HG03103 (cell line): ENCODE data around the gene UFSP1.

Experiments used
- ATAC-seq: cut with Tn5 transposase; IDR thresholded peaks from one replicate; pipeline ENCODE4 v1.9.1; 2021; ENCODE audit warnings: low read depth; ENCODE audit not compliant: unreplicated experiment

UFSP1 gene

GRCh38 chr7:100895956-100896731 lies 6.6 kb upstream of the UFSP1 start:
- no peak for ATAC-seq

DNA sequence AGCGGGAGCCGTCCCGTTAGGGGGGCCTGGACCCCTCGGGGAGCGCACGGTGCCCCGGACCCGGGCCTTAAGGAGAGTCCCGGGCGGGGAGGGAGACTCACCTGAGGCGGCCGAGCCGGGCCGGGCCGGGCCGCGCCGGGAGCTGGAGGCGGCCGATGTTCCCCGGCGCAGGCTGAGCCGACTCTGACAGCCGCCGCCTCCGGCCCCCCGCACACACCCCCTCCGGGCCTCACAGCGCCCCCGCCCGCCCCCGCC lies 6.1 kb upstream of the UFSP1 start, which contains the start of gene ACHE:
Gene ACHE, minus strand, starts transcription at position 188 of the 255 bp plus-strand sequence. CDS start 1,656 bp downstream, outside the sequence.
- ATAC-seq = no peak

- ATAC-seq = no peak
Measured at GRCh38 chr7:100894860-100895700, 5.6 kb upstream of the UFSP1 start.

- ATAC-seq = no peak
Measured at GRCh38 chr7:100893910-100894721, 4.6 kb upstream of the UFSP1 start.

DNA sequence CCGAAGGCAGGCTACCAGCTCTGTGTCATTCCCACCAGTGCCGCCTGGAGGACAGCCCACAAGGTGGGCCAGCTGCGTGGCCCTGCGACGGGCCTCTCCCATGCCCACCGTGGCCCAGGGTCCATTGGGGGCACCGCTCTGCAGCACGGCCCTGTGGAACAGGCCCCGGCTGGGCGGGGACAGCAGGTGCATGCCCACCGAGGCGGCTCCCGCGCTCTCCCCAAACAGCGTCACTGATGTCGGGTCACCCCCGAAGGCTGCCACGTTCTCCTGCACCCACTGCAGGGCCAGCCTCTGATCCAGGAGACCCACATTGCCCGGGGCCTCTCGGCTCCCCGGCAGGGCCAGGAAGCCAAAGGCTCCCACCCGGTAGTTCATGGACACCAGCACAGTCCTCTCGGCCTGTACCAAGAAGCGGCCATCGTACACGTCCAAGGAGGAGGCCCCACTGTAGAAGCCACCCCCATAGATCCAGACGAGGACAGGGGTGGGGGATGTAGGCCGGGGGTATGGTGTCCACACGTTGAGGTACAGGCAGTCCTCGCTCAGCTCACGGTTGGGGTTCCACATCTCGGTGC lies 3.9 kb upstream of the UFSP1 start:
- no peak for ATAC-seq

DNA sequence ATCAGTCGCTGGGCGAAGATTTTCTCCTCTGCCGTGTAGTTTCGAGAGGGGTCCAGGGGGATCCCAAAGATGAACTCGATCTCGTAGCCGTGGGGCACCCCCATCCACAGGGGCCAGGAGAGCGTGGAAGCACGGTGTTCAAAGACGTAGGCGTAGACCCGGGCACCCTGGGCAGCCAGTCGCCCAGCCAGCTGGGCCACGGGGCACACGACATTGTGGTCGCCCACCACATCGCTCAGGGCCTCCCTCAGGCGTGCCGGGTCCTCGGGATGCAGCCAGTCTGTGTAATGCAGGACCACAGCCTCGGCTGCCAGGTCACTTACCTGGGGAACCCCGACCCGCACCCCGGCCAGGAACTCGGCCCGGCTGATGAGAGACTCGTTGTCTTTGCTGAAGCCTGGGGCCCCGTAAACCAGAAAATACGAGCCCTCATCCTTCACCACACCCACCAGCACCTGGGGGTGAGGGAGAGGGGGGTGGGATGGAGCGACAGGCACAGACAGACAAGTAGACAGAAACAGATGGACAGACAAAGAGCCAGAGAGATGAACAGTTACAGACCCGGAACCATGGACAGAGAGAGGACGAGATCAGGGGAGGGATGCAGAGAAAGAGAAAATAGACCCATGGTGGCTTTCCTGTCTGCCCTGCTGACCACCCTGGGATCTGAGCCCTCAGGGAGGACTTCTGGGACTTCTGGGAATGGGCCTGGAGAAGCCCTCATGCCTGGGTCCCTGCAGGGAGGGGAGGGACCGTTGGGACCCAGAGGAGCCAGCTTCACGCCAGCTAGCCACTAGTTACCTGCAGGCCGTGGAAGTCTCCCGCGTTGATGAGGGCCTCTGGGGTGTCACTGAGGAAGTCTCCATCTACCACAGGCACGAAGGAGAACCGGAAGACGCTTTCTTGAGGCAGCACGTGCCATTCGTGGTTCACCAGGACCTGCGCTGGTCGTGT lies 3.1 kb upstream of the UFSP1 start:
- no peak for ATAC-seq

GRCh38 chr7:100891568-100892247 lies 2.2 kb upstream of the UFSP1 start:
- ATAC-seq = no peak

DNA sequence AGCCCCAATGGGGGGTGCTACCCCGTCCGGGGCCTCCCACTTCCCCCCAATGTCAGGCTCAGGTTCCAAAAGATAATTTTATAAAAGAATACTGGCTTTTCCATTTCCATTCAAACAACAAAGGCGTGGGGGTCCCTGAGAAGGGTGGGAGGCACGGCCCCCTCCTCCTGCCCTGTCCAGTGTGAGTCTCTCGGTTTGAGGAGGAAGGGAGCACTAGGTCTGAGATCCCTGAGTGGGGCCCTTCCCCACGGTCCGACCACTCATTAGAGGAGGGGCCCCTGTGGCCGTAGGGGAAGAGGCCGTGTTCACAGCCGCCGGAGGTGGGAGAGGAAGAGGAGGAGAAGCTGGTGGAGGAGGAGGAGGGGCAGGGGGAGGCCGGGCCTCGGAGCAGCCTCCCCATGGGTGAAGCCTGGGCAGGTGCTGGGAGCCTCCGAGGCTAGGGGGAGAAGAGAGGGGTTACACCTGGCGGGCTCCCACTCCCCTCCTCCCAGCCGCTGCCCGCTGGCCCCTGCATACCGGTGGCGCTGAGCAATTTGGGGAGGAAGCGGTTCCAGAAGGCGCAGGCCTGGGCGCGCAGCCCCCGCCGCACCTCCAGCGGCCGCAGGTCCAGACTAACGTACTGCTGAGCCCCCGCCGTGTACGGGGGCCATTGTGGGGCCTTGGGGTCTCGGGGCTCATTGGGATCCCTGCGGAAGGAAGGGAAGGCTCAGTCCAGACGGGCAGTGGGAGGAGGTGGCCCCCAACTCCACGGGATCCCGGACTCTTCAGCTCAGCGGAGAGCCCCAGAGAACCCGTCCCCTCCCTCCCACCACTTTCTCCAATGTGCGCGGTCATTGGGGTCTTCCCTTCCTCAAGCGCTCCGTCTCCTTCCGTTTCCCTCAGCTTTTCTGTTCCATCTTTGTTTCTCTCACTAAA lies 1.4 kb upstream of the UFSP1 start:
- no peak for ATAC-seq

DNA sequence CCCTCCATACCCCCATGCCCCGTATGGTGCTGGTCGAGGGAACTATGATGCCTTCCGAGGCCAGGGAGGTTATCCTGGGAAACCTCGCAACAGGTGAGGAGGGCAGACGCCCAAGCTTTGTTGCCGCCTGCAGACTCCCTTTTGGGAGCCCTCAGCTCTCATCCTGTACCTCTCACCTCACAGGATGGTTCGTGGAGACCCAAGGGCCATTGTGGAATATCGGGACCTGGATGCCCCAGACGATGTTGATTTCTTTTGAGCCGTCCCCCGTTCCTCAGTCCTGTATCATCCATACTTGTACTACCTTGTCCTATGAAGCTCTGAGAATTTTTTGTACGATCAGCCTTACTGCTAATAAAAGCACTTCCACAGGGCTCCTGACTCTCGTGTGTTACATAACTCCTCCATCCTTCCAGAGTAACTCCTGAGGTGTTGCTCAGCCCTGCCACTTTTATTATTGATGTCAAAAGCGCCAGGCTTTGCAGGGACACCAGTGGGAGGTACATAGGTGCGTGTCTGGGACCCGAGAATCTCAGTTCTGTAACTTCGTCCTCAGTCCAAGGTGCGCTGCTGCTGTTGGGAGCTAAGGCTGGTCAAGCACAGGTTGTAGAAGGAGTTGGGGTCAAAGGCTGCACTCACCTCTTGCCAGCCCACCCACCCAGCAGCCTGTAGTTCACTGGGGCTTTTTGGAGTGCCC lies 1.1 kb downstream of the UFSP1 start:
- no peak for ATAC-seq

DNA sequence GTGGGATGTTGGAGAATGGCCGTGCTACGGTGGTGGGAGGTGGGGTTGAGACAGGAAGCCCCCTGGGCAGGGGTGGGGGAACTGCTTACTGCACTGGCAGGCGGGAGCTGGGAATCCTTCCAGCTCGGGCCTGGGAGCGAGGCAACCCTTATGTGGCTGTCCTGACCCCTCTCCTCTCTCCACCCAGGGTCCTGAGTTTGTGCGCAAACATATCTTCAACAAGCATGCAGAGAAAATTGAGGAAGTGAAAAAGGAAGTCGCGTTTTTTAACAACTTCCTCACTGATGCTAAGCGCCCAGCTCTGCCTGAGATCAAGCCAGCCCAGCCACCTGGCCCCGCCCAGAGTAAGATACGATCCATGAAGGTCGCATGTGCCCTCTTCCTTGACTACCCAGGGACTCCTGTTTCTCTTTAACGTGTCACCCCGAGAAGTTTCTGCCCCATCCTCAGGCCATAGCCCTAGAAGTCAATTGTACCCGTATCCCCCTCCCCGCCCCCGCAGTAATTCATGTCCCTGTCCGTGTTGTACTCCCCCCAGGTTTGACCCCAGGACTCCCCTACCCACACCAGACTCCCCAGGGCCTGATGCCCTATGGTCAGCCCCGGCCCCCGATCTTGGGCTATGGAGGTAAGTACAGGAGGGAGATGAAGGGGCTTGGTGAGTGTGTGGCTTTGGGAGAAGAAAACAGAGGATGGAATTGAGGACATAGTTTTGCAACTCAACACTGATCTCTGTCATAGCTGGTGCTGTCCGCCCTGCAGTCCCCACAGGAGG lies 1.8 kb downstream of the UFSP1 start:
- ATAC-seq = peak; percentile 43

DNA sequence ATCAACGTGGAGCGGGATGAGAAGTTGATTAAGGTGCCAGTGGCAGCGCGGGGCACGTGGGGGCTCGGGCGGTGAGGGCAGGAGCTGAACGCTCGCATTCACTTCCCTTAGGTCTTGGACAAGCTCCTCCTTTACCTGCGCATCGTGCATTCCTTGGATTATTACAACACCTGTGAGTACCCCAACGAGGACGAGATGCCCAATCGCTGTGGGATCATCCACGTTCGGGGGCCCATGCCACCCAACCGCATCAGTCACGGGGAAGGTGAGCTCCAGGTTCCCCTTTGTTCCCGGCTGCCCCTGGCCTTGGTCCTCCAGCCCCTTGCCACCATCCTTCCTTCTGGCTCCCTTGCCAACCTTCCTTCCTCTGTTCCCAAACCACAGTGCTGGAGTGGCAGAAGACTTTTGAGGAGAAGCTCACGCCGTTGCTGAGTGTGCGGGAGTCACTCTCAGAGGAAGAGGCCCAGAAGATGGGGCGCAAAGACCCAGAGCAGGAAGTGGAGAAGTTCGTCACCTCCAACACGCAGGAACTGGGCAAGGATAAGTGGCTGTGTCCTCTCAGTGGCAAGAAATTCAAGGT lies 2.5 kb downstream of the UFSP1 start:
- no peak for ATAC-seq

- ATAC-seq = no peak
Measured at GRCh38 chr7:100886142-100886935, 3.2 kb downstream of the UFSP1 start.

DNA sequence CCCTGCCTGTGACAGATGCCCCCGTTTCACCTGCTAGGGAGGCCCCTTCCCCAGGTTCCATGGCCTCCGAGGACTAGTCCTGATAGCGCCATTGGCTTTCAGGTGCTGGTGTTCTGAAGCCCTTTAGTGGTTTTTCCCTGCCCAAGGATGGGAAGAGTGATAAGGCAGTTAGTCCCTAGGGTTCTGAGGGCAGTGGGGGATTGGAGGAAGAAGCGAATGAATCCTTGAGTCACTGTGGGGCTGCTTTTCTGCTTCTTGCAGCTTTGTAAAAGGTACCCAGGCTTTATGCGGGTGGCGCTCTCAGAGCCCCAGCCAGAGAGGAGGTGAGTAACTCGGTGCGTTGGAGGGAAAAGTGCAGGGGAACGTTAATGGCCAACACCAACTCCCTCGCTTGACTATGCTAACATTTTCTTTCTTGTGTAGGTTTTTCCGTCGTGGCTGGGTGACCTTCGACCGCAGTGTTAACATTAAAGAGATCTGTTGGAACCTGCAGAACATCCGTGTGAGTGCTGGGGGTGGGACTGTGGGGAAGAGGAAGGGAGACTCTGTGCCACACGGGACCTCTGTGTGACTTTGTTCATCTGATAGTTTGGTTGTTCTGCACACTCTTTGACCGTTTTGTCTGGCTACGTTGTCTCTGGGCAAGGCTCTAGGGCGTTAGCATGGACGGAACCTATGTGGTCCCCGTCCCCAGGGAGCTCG lies 3.9 kb downstream of the UFSP1 start:
- ATAC-seq = no peak

DNA sequence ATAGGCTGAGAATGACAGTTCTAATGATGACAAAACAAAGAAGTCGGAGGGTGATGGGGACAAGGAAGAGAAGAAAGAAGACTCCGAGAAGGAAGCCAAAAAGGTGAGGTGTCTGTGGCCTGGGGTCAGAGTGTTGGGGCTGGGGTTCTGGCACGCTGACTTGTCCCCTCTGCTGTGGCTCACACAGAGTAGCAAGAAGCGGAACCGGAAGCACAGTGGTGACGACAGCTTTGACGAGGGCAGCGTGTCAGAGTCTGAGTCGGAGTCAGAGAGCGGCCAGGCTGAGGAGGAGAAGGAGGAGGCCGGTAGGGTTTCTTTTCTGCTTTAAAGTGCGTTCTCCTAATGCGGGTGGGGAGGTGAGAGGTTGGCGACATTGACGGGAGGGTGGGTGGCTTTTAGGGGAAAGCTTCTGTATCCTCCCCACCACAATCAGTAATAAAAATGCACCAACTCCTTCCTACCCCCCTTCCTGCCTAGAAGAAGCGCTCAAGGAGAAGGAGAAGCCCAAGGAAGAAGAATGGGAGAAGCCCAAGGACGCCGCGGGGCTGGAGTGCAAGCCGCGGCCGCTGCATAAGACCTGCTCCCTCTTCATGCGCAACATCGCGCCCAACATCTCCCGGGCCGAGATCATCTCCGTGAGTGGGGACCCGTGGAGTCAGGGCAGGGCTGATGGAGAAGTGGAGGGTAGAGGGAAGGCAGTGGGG lies 4.6 kb downstream of the UFSP1 start:
- no peak for ATAC-seq
